DOHH2 (cell line): ENCODE measurements around the gene MYH7.

Experiments
- EZH2phosphoT487 ChIP-seq: fragments of 200-600 bp; sonication (generic); IDR thresholded peaks from 2 replicates; pipeline ENCODE4 v1.6.1; 2017; ENCODE audit warnings: borderline replicate concordance, mild to moderate bottlenecking, antibody characterized with exemption, low read length, moderate library complexity, mixed read lengths
- TF ChIP-seq, protein P1 (sequence below): fragments of 200-600 bp; sonication (generic); IDR thresholded peaks from one replicate; pipeline ENCODE4 v1.5.1; 2014; ENCODE audit warnings: antibody characterized with exemption, mild to moderate bottlenecking, low read depth, low read length; ENCODE audit not compliant: poor library complexity, severe bottlenecking

DNA sequence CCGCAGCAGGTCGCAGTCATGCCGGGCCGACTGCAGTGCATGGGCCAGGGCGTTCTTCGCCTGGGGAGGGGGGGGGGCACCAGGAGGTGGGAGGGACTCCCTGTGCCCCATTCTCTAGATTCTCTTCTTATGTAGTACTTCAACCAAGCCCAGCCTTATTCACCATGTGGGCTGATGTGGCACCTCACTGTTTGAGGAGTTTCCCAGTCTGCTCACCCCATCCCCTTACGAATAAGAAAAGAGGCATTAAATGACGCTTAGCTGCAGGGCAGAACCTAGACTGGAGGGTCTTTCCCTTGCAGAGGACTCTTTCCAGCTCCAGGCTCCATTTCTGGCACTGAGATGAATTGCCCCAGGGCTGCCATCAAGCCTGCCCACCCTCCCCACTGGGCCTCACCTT lies 46.5 kb downstream of the MYH7 start:
- TF ChIP-seq, protein P1, sequence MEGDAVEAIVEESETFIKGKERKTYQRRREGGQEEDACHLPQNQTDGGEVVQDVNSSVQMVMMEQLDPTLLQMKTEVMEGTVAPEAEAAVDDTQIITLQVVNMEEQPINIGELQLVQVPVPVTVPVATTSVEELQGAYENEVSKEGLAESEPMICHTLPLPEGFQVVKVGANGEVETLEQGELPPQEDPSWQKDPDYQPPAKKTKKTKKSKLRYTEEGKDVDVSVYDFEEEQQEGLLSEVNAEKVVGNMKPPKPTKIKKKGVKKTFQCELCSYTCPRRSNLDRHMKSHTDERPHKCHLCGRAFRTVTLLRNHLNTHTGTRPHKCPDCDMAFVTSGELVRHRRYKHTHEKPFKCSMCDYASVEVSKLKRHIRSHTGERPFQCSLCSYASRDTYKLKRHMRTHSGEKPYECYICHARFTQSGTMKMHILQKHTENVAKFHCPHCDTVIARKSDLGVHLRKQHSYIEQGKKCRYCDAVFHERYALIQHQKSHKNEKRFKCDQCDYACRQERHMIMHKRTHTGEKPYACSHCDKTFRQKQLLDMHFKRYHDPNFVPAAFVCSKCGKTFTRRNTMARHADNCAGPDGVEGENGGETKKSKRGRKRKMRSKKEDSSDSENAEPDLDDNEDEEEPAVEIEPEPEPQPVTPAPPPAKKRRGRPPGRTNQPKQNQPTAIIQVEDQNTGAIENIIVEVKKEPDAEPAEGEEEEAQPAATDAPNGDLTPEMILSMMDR, result no peak
- TF ChIP-seq EZH2phosphoT487, result no peak
